Measurements from ENCODE around the gene PRKCA.
"Not testable (repeated sequence)": the region's sequence is repeated elsewhere in the genome, so short reads cannot be mapped to it uniquely, and the experiment has no call there.

PRKCA gene

DNA sequence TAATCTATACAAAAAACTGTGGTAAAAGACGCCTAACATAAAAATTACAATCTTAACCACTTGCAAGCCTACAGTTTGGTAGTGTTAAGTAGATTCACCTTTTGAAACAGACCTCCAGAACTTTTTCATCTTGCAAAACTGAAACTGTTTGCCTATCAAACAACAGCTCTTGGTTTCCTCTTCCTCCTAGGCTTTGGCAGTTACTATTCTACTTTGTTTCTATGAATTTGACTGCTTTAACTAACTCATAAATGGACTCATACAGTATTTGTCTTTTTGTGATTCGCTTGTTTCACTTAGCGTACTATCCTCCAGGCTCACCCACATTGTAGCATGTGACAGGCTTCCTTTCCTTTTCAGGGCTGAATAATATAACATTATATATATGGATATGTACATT is 97.0 kb downstream of the PRKCA start:
- no peak for DNase-seq (ENCODE audit: extremely low read depth, low read depth)
- TF ChIP-seq, protein P1, sequence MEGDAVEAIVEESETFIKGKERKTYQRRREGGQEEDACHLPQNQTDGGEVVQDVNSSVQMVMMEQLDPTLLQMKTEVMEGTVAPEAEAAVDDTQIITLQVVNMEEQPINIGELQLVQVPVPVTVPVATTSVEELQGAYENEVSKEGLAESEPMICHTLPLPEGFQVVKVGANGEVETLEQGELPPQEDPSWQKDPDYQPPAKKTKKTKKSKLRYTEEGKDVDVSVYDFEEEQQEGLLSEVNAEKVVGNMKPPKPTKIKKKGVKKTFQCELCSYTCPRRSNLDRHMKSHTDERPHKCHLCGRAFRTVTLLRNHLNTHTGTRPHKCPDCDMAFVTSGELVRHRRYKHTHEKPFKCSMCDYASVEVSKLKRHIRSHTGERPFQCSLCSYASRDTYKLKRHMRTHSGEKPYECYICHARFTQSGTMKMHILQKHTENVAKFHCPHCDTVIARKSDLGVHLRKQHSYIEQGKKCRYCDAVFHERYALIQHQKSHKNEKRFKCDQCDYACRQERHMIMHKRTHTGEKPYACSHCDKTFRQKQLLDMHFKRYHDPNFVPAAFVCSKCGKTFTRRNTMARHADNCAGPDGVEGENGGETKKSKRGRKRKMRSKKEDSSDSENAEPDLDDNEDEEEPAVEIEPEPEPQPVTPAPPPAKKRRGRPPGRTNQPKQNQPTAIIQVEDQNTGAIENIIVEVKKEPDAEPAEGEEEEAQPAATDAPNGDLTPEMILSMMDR (IDR thresholded peaks at IDR 0.05; ENCODE audit: low read depth, low read length): no peak

DNA sequence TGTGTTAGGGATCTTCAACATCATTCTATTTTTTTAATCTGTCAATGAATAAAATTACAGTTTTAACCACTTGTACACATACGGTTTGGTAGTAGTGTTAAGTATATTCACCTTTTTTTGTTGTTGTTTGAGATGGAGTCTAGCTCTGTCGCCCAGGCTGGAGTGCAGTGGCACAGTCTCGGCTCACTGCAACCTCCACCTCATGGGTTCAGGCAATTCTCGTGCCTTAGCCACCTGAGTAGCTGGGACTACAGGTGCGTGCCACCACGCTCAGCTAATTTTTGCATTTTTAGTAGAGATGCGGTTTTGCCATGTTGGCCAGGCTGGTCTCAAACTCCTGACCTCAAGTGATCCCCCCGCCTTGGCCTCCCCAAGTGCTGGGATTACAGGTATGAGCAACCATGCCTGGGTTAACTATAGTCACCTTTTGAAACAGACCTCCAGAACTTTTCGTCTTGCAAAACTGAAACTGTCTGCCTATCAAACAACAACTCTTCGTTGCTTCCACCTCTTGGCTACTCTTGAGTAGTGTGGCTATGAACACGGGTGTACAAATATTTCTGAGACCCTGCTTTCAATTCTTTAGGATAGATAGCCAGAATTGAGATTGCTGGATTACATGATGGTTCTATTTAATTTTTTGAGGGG is 97.8 kb downstream of the PRKCA start:
- DNase-seq (ENCODE audit: extremely low read depth, low read depth): not testable (repeated sequence)

DNA sequence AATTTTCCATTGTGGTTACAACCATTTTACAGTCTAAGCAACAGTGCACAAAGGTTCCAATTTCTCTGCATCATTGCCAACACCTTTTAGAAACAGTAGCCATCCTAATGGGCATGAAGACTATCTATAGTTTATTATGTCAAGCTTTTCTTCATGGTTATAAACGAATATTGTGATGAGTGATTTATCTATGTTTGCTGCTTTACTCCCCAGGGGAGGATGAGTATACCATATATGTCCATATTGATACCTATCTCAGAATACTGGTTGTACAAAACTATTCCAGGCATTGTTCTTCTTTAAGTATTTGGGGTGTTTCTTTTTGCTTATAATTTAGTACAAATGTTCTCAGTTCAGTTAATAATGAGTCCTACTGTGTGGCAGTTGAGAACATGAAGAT is 98.3 kb downstream of the PRKCA start:
- DNase-seq (ENCODE audit: extremely low read depth, low read depth): no peak
- TF ChIP-seq, protein P1 (IDR thresholded peaks at IDR 0.05; ENCODE audit: low read depth, low read length): no peak

DNA sequence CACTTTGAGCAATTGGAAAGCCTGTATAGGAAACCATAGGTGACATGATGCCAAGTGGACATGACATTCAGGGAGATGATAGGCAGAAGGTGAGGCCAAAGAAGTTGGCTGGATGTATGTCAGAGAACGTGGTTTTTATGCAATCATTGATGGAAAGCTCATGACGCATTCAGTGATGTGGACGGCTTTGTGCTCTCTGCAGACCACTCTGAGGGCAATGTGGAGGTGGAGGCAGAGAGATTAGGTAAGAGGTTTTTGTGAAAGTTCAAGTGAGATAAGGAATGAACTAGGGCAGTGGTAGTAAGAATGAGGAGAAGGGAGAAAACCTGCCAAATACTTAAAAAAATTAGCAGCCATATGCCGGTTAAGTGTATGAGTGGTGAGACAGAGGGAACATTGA is 99.0 kb downstream of the PRKCA start:
- DNase-seq (ENCODE audit: extremely low read depth, low read depth): no peak
- TF ChIP-seq, protein P1 (IDR thresholded peaks at IDR 0.05; ENCODE audit: low read depth, low read length): no peak

DNA sequence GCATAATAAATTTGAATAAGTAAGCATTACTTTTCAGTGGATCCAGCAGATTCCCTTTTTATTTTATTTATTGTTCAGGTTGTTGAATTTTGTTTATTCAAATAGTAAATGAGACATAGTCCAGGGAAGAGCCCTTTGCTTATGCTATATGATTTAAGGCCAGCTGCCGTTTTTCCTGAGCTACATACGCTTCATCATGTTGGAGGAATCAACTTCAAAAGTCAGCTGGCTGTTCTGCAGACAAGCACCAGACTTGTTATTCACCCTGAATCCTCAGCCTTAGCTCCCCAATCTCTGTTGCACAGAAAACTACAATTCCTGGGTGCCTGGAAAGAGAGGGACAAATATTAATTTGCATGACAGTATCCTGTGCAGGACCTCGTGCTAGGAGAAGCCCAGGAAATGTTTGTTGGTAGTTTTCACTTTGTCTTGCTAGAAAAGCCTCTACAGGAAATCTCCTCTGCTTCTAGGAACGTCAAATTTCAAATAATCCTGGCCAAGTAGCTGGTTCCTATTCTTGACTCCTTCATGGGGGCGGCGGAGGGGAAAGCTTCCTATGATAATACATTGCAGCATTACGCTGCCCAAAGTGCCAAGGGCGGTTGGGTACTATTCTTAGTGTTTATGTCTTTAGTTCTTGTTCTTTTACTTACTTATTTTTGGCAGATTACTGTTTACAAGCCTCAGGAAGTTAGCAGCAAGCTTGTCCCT is 101.6 kb downstream of the PRKCA start:
- DNase-seq (ENCODE audit: extremely low read depth, low read depth): no peak
- TF ChIP-seq, protein P1 (IDR thresholded peaks at IDR 0.05; ENCODE audit: low read depth, low read length): no peak

DNA sequence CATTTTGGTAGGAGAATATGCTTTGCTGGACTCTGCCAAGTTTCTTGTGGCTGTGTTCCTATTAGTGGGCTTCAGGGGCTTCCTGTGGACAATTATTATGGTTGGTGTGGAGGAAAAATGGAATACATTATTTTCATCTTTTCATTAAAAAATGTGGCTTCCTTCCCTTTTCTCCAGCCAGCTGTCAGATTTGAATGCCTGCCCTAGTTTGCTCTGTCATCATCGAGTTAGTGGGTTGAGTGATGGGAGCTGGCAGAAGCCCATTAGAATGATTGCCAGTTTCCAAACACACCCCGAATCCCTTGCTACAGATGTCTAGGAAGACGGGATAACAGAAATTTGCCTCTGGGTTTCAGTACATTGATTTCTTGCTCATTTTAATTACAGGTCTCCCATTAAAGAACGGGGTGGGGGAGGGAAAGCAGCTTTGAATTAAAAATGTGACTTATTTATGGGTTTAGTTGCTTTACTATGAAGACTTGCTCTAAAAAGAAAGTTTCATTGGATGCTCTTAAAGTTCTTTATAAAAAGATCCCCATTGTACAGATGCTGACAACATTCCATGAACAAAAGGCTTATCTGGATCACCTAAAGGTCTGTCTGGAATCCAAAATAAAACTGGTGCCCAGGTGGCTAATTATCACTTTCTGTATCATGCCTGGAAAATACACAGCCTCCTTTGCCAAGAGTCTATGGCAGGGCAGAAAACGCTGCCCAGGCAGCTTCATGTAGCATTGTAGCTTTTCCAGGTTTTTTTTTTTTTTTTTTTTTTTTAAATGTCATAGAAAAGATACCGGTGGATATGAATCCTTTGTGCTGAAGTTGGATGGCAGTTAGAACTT is 103.6 kb downstream of the PRKCA start:
- TF ChIP-seq, protein P1 (IDR thresholded peaks at IDR 0.05; ENCODE audit: low read depth, low read length): no peak
- no peak for DNase-seq (ENCODE audit: extremely low read depth, low read depth)

DNA sequence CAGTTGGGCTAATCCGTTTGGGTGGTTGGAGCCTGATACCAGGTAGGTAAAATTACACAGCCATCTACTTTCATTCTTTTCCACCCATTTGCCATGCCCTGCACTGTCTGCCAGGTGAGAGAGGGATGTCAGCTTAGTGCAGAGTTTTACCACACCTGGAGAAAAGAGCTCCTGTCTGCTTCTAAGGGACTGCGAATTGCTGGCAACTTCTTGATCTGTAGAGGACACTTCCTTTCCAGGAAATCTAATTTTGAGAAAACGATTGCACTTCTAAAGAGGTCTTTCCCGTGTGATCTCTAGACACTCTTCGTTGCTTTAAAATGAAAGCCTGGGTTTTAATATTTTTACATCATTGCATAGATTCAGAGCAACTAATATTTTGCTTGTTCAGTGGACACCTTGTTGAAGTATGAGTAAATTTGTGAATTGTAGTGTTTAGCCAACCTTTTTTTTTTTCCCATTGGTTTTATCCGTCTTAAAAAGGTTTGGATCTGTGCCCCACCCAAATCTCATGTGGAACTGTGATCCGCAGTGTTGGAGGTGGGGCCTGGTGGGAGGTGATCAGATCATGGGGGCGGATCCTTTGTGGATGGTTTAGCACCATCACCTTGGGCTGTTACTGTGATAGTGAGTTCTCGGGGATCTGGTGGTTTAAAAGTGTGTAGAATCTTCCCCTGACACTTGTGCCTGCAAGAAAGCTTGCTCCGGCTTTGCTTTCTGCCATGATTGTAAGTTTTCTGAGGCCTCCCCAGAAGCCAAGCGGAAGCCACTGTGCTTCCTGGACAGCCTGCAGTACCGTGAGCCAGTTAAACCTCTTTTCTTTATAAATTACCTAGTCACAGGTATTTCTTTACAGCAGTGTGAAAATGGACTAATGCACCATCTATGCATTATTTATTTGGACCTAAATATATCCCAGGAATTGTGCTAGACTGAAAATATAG is 104.6 kb downstream of the PRKCA start:
- no peak for DNase-seq (ENCODE audit: extremely low read depth, low read depth)
- TF ChIP-seq, protein P1 (IDR thresholded peaks at IDR 0.05; ENCODE audit: low read depth, low read length): no peak

Measured in AG09319 (cell line).